ENCODE measurements around the gene HSF4.

DNA sequence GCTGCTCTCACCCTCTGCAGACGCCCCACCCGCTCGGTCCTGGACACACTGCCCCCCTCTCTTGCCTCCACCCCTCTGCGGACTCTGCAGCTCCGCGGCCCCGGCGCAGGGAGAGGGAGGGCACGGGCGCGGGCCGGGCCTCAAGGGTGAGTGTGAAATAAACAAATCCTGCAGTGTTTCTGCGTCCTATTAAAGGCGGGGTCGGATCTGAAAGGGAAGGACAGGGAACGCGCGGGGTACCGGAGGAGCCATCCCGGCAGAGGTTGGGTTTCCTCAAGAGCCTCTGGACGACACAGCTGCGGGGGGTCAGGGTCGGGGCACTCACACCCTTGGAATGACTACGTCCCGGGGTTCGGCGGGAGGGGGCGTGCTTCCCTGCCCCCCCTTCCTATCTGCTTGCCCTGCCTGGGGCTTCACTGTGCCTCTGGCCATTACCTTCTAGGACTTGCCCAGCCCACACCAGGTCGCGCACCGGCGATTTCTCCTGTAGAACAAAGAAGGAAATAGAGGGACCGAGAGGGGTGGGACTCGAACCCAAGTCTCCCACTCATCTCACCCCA lies 466 bp upstream of the HSF4 start:
- TF ChIP-seq, protein P1, sequence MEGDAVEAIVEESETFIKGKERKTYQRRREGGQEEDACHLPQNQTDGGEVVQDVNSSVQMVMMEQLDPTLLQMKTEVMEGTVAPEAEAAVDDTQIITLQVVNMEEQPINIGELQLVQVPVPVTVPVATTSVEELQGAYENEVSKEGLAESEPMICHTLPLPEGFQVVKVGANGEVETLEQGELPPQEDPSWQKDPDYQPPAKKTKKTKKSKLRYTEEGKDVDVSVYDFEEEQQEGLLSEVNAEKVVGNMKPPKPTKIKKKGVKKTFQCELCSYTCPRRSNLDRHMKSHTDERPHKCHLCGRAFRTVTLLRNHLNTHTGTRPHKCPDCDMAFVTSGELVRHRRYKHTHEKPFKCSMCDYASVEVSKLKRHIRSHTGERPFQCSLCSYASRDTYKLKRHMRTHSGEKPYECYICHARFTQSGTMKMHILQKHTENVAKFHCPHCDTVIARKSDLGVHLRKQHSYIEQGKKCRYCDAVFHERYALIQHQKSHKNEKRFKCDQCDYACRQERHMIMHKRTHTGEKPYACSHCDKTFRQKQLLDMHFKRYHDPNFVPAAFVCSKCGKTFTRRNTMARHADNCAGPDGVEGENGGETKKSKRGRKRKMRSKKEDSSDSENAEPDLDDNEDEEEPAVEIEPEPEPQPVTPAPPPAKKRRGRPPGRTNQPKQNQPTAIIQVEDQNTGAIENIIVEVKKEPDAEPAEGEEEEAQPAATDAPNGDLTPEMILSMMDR (IDR thresholded peaks at IDR 0.05) = no peak
- TF ChIP-seq ZFX (IDR thresholded peaks at IDR 0.05; ENCODE audit: borderline replicate concordance) = no peak

Data from 22Rv1 (cell line).